GM19035 (cell line): ENCODE results near the gene CHURC1.

Source experiments
- ATAC-seq: cut with Tn5 transposase; IDR thresholded peaks from one replicate; pipeline ENCODE4 v1.9.1; 2021; ENCODE audit not compliant: unreplicated experiment

CHURC1 gene

DNA sequence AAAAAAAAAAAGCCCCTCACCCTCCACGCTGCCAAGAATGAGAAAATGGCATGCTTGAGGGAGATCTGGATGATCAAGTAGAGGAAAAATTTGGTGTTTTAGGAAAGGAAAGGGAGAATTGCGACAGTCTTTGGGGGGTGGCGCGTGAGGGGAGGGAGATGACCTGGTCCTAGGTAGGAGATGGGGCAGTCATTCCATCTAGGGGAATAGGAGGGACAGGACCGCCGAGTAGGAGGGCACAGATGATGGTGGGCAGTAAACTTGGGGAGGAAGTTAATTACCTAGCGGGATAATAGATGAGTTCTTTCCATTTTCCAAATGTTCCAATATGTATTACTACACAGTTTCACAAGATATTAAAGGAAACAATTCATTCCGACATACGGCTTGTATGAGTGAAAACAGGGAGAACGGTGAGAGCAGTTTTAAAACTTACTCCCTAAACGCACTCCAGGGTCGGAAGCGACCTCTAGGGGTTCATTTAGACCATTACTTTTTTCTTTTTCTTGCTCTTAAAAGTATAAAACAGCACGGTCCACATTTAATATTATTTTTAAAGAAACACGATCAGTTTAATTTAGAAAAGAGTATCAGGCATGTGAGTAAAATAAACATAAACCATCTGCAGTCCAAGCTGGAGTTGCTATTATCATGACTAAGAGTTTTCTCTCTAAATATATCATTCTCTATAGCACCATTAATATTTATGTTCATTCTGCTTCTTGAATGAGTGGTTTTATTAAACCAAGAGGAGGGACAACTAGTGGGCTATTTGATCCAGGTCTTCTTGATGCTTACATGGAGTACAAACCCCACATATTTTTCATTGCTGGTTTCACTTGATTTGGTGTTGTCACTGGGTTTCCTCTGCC is 69.4 kb downstream of the CHURC1 start:
- no peak for ATAC-seq
